Measurements from ENCODE around the gene PRR36. TPM values are rescaled to one million over a fixed set of nuclear protein-coding genes. Genes with fewer than 3 reads are reported as not detected.
A peak's percentile ranks its signal among the peaks of the same experiment; 100 is the strongest.

Gene PRR36
- total and polyA plus RNA-seq, 12 donors: 0.22 to 5.2 (median 1.1) TPM; not detected in 1

GRCh38 chr19:7868671-7869452 lies 5.3 kb downstream of the PRR36 start:
- peak; percentile 86 to 94 (median 93) for DNase-seq
- Histone ChIP-seq H3K27me3 (peaks cover 14% of the 10 kb centered on the region), H3K36me3 (replicated peaks in 1 of 2) (no peaks in the 10 kb centered on the region), H3K4me1 (replicated peaks in 1 of 2) (peaks cover 15 to 31% of the 10 kb centered on the region in 2 donors), H3K9me3 (replicated peaks in 1 of 3) (no peaks in the 10 kb centered on the region), H3K27ac (peak overlapping the region; percentile 73 to 99 (median 82)), H3K4me3 (peak overlapping the region in 2 of 4 donors; percentile 18 to 65)
- TF ChIP-seq CTCF (IDR thresholded peaks at IDR 0.05): peak in 3 of 6 experiments; percentile 74 to 96 (median 88)
- peak in 1 of 2 donors; percentile 76 for TF ChIP-seq POLR2A (IDR thresholded peaks at IDR 0.05)
- WGBS, 4 donors: 0 to 20% (median 4%) methylated on average over 1 to 67 of the region's 67 CpGs
- intact Hi-C loops (cut with DNase I): no loop called here

DNA sequence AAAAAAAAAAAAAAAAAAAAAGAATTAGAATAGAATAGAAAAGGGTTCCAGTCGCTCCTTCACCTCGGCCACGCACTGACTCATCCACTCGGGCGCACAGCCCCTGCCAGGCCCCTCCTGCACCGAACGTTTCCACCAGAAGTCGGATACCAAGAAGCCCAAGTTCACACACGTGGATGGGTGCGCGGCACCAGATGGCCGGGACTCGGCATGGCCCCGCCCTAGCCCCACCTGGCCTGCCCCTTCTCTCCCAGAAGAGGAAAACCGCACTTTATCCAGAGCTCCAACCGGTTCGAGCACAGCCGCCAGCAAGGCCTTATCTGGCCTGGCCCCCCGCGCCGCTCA lies 5.9 kb downstream of the PRR36 start:
- peak; percentile 67 to 89 (median 86) for DNase-seq
- intact Hi-C loops (cut with DNase I): no loop called here

DNA sequence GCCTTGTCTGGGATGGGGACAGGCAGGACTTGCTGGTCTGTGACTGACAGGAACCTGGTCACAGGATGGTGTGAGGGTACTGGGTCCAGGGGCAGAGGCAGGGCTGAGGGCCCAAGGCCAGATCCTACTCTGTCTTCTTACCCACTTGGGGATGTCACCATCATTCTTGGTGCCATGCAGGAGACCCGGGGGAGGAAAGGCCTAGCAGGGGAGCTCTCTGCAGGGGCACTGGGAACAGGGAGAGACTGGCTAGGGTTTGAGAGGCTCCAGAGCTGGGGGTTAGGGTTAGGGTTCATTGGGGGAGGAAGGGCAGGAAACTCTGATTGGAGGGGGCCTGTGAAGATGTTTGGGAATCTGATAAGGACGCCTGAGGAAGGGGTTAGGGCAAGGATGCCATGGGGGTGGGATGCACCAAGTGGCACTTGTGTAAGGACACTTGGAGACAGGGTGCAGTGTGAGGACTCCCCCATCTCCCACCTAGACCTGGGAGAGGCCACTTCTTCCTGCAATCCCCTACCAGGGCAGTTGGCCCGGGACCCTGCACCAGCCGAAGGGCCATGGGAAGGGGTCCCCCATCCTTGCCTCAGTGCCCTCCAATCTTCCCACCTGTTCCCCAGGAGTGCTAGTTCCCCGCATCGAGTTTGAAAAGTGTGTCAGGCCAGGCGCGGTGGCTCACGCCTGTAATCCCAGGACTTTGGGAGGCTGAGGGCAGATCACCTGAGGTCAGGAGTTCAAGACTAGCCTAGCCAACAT lies 6.9 kb downstream of the PRR36 start:
- Histone ChIP-seq H3K4me3 (no peak overlapping the region), H3K27ac (no peak overlapping the region), H3K4me1 (replicated peaks in 1 of 2) (peaks cover 15 to 30% of the 10 kb centered on the region in 2 donors), H3K36me3 (replicated peaks in 1 of 2) (no peaks in the 10 kb centered on the region), H3K9me3 (replicated peaks in 1 of 3) (no peaks in the 10 kb centered on the region), H3K27me3 (peaks cover under 1% of the 10 kb centered on the region)
- TF ChIP-seq POLR2A (IDR thresholded peaks at IDR 0.05): no peak
- no peak for TF ChIP-seq CTCF (IDR thresholded peaks at IDR 0.05)
- 86 to 95% (median 89%) methylated on average over 7 to 9 of the region's 9 CpGs for WGBS, 4 donors
- peak in 1 of 7 donors; percentile 35 for DNase-seq
- intact Hi-C loops (cut with DNase I): no loop called here

More for the DNA sequence above, 5.9 kb downstream of the PRR36 start:
- WGBS, 4 donors: 6 to 21% (median 8%) methylated on average over 14 to 21 of the region's 21 CpGs
- peaks cover 14 to 31% of the 10 kb centered on the region in 2 donors for H3K4me1 ChIP-seq (replicated peaks in 1 of 2)
- TF ChIP-seq POLR2A (IDR thresholded peaks at IDR 0.05) (no peak), CTCF (IDR thresholded peaks at IDR 0.05) (no peak)
- peak overlapping the region in 1 of 4 donors; percentile 65 for H3K4me3 ChIP-seq
- H3K36me3 ChIP-seq (replicated peaks in 1 of 2): no peaks in the 10 kb centered on the region
- H3K27ac ChIP-seq: peak overlapping the region; percentile 73 to 99 (median 82)
- H3K27me3 ChIP-seq: peaks cover 9% of the 10 kb centered on the region
- H3K9me3 ChIP-seq (replicated peaks in 1 of 3): no peaks in the 10 kb centered on the region

DNA sequence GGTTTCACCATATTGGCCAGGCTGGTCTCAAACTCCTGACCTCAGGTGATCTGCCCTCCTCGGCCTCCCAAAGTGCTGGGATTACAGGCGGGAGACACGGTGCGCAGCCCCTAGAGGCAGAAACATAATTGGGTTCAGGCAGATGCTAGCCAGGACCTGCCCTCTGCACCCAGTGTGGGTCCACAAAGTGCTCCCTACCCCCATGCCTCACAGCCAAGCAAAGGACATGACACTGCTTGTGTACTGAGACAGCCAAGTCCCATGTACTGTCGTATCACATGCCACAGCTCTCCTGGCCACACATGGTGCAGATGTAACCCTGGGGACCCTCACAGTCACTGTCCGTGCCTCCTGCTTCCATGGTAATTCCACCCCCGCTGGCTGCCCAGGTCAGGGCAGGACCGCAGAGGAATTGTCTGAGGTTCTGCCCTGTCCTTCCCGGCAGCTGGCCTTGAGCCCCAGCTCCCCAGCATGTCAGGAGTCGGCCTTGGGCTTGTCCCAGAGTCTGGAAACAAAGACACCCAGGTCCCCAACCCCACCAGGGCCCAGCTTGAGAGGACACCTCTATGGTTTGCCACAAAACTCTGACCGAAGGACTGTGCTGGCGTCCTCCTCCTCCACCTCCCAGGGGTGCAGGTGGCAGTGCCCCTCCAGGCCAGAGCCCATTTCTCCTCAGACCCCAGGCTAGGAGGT lies 7.6 kb downstream of the PRR36 start:
- no peaks in the 10 kb centered on the region for H3K9me3 ChIP-seq (replicated peaks in 1 of 3)
- peaks cover 22 to 30% of the 10 kb centered on the region in 2 donors for H3K4me1 ChIP-seq (replicated peaks in 1 of 2)
- intact Hi-C loops (cut with DNase I): no loop called here
- DNase-seq: peak in 2 of 7 donors; percentile 33 to 50
- H3K27me3 ChIP-seq: no peaks in the 10 kb centered on the region
- TF ChIP-seq CTCF (IDR thresholded peaks at IDR 0.05): no peak
- TF ChIP-seq POLR2A (IDR thresholded peaks at IDR 0.05): no peak
- no peaks in the 10 kb centered on the region for H3K36me3 ChIP-seq (replicated peaks in 1 of 2)
- H3K4me3 ChIP-seq: no peak overlapping the region
- 56 to 69% (median 62%) methylated on average over 2 to 12 of the region's 12 CpGs for WGBS, 4 donors
- H3K27ac ChIP-seq: no peak overlapping the region

Data from adrenal gland (tissue), 12 donors.